ENCODE results near the gene COL23A1. TPM values are rescaled to one million over a fixed set of nuclear protein-coding genes. Genes with fewer than 3 reads are reported as not detected.

COL23A1 gene
- polyA plus RNA-seq, 2 of the 4 experiments (the other 2 are of a cell fraction) = not detected

- WGBS (ENCODE audit: missing lambda C conversion rate) = 56% methylated on average over 11 of the region's 15 CpGs
- POLR2A ChIA-PET = no interaction called here
- no peak for FAIRE-seq
These were observed 241.7 kb downstream of the COL23A1 start for GRCh38 chr5:178348356-178349074.

GRCh38 chr5:178347956-178348355, 242.2 kb downstream of the COL23A1 start:
- 65% methylated on average over 11 of the region's 11 CpGs for WGBS (ENCODE audit: missing lambda C conversion rate)
- Histone ChIP-seq H3K4me3 (no peak overlapping the region), H3K4me2 (no peak overlapping the region), H3K9me3 (no peaks in the 10 kb centered on the region), H3K27ac (no peak overlapping the region), H3K4me1 (no peaks in the 10 kb centered on the region)
- ATAC-seq (no peak), FAIRE-seq (no peak), DNase-seq (ENCODE audit: low read depth in 1 of 2, low spot score in 1 of 2) (no peak)
- ChIA-PET CTCF (no interaction called here), POLR2A (no interaction called here)
- TF ChIP-seq KDM5A (IDR thresholded peaks at IDR 0.05) = no peak
- no peak for TF ChIP-seq REST (IDR thresholded peaks at IDR 0.05)
- TF ChIP-seq PHF8 (IDR thresholded peaks at IDR 0.05; ENCODE audit: borderline replicate concordance, low read depth) = no peak
- TF ChIP-seq RNF2 (IDR thresholded peaks at IDR 0.05; ENCODE audit: borderline replicate concordance, low read depth) = no peak
- no peak for TF ChIP-seq JUN (IDR thresholded peaks at IDR 0.05)
- TF ChIP-seq E2F6 (IDR thresholded peaks at IDR 0.05; ENCODE audit: borderline replicate concordance, low read depth) = no peak
- TF ChIP-seq EHMT2 (IDR thresholded peaks at IDR 0.05; ENCODE audit: low read depth) = no peak
- TF ChIP-seq CHD4 (IDR thresholded peaks at IDR 0.05; ENCODE audit: borderline replicate concordance) = no peak

More at GRCh38 chr5:178348356-178349074, 241.7 kb downstream of the COL23A1 start:
- Histone ChIP-seq H3K9me3 (no peaks in the 10 kb centered on the region), H3K4me2 (no peak overlapping the region), H3K4me3 (no peak overlapping the region), H3K27ac (no peak overlapping the region), H3K4me1 (no peaks in the 10 kb centered on the region)
- DNase-seq (ENCODE audit: low read depth in 1 of 2, low spot score in 1 of 2) (no peak), ATAC-seq (no peak)
- CTCF ChIA-PET = no interaction called here
- no peak for TF ChIP-seq NPAS2 (CRISPR knock-in tag; IDR thresholded peaks at IDR 0.05; ENCODE audit: borderline replicate concordance)
- TF ChIP-seq CBX2 (IDR thresholded peaks at IDR 0.05; ENCODE audit: borderline replicate concordance, low read depth) = no peak
- no peak for TF ChIP-seq RAD21 (conservative IDR thresholded peaks at IDR 0.05 in 1 of 2, IDR thresholded peaks at IDR 0.05 in 1 of 2)
- no peak for TF ChIP-seq TP53 (CRISPR knock-in tag; IDR thresholded peaks at IDR 0.05)
- no peak for TF ChIP-seq MYC (IDR thresholded peaks at IDR 0.05; ENCODE audit: borderline replicate concordance, low read length)
- no peak for TF ChIP-seq BHLHE40 (IDR thresholded peaks at IDR 0.05; ENCODE audit: low read depth, low read length)
- no peak for TF ChIP-seq HOXB13 (CRISPR knock-in tag; IDR thresholded peaks at IDR 0.05; ENCODE audit: low read depth)
- no peak for TF ChIP-seq MAFK (IDR thresholded peaks at IDR 0.05; ENCODE audit: partially characterized antibody)
- TF ChIP-seq RCOR1 (IDR thresholded peaks at IDR 0.05; ENCODE audit: low read depth, low read length) = no peak
- TF ChIP-seq JUN (IDR thresholded peaks at IDR 0.05) = no peak
- TF ChIP-seq POLR2AphosphoS2 (conservative IDR thresholded peaks at IDR 0.05; ENCODE audit: low read length) = no peak
- no peak for TF ChIP-seq RNF2 (IDR thresholded peaks at IDR 0.05; ENCODE audit: borderline replicate concordance, low read depth)

All from A549 (cell line).